Vagina (tissue), 2 donors: Measurements from ENCODE around the gene UNC13B. TPM values are rescaled to one million over a fixed set of nuclear protein-coding genes. Genes with fewer than 3 reads are reported as not detected.

ENCODE experiments used
- DNase-seq, 2 donors: peaks; one replicate each; pipeline ENCODE4 v3.0.0-alpha.2; 2017; ENCODE audit errors: extremely low spot score in 2 of 2
- H3K27ac ChIP-seq: fragments of 200-600 bp; sonication (generic); one replicate; pipeline ENCODE4 v1.5.1; 2019
- H3K27me3 ChIP-seq: fragments of 200-600 bp; sonication (generic); one replicate; pipeline ENCODE4 v1.5.1; 2019
- H3K36me3 ChIP-seq, 2 donors: fragments of 200-600 bp; sonication (generic); one replicate each; pipeline ENCODE4 v1.5.1; 2017 to 2019
- H3K4me1 ChIP-seq: fragments of 200-600 bp; sonication (generic); one replicate; pipeline ENCODE4 v1.5.1; 2019
- H3K4me3 ChIP-seq, 2 donors: fragments of 200-600 bp; sonication (generic); 1 replicate in 1 of 2; 2 replicates in 1 of 2; pipeline ENCODE4 v1.5.1; 2016 to 2019
- H3K9me3 ChIP-seq: fragments of 200-600 bp; sonication (generic); one replicate; pipeline ENCODE4 v1.5.1; 2019
- CTCF ChIP-seq, 3 experiments: fragments of 450-650 bp in 2 of 3; fragments of 200-600 bp in 1 of 3; sonication (generic) in 1 of 3; IDR thresholded peaks; one replicate each; pipeline ENCODE4 v1.5.1; 2017 to 2019; ENCODE audit warnings: antibody characterized with exemption in 3 of 3, mild to moderate bottlenecking in 2 of 3, moderate library complexity in 2 of 3
- POLR2A ChIP-seq, 2 donors: fragments of 450-650 bp; IDR thresholded peaks; one replicate each; pipeline ENCODE4 v1.6.1; 2017; ENCODE audit warnings: antibody characterized with exemption in 2 of 2, mild to moderate bottlenecking in 2 of 2, moderate library complexity in 2 of 2
- POLR2AphosphoS5 ChIP-seq, 2 donors: sonication (generic); formaldehyde crosslinking; IDR thresholded peaks; one replicate each; pipeline ENCODE4 v1.9.0; 2017; ENCODE audit warnings: antibody characterized with exemption in 2 of 2, mild to moderate bottlenecking in 2 of 2, low read depth in 1 of 2; ENCODE audit not compliant: insufficient read depth in 1 of 2
- intact Hi-C: fragments of 100-400 bp; cut with DNase I; formaldehyde crosslinking; loops from one replicate; pipeline ENCODE4 v1.15.1; 2023
- total RNA-seq: library from RNA; depleted of rRNA; stranded (reverse); fragments of >200 nt; gene quantifications from one replicate; pipeline ENCODE4 v1.2.3, GENCODE V29; 2016

UNC13B gene
- total RNA-seq, 1 donor from 2014 or later, result 20.4 TPM

- TF ChIP-seq POLR2A (IDR thresholded peaks at IDR 0.05) (no peak), POLR2AphosphoS5 (IDR thresholded peaks at IDR 0.05; ENCODE audit: insufficient read depth in 1 of 2, low read depth in 1 of 2) (no peak), CTCF (IDR thresholded peaks at IDR 0.05) (no peak)
- DNase-seq, result no peak
- Histone ChIP-seq H3K9me3 (no peaks in the 10 kb centered on the region), H3K27ac (no peak overlapping the region), H3K27me3 (no peaks in the 10 kb centered on the region), H3K36me3 (no peaks in the 10 kb centered on the region), H3K4me3 (no peak overlapping the region), H3K4me1 (no peaks in the 10 kb centered on the region)
- intact Hi-C loops, result no loop called here
These were observed 160.5 kb downstream of the UNC13B start for GRCh38 chr9:35322075-35322885.

GRCh38 chr9:35324966-35325365 is 163.2 kb downstream of the UNC13B start:
- Histone ChIP-seq H3K4me3 (no peak overlapping the region), H3K27ac (no peak overlapping the region), H3K9me3 (no peaks in the 10 kb centered on the region), H3K36me3 (no peaks in the 10 kb centered on the region), H3K4me1 (no peaks in the 10 kb centered on the region), H3K27me3 (no peaks in the 10 kb centered on the region)
- DNase-seq, result no peak
- intact Hi-C loops, result no loop called here
- TF ChIP-seq POLR2AphosphoS5 (IDR thresholded peaks at IDR 0.05; ENCODE audit: insufficient read depth in 1 of 2, low read depth in 1 of 2), result no peak
- TF ChIP-seq POLR2A (IDR thresholded peaks at IDR 0.05), result no peak
- TF ChIP-seq CTCF (IDR thresholded peaks at IDR 0.05), result no peak

- Histone ChIP-seq H3K4me1 (no peaks in the 10 kb centered on the region), H3K27ac (no peak overlapping the region), H3K27me3 (no peaks in the 10 kb centered on the region), H3K36me3 (no peaks in the 10 kb centered on the region), H3K4me3 (no peak overlapping the region), H3K9me3 (no peaks in the 10 kb centered on the region)
- DNase-seq, result no peak
- intact Hi-C loops, result no loop called here
- TF ChIP-seq POLR2A (IDR thresholded peaks at IDR 0.05) (no peak), CTCF (IDR thresholded peaks at IDR 0.05) (no peak), POLR2AphosphoS5 (IDR thresholded peaks at IDR 0.05; ENCODE audit: insufficient read depth in 1 of 2, low read depth in 1 of 2) (no peak)
These were observed 171.7 kb downstream of the UNC13B start for GRCh38 chr9:35333551-35333950.

- peaks cover 3% of the 10 kb centered on the region for H3K4me1 ChIP-seq
- TF ChIP-seq POLR2AphosphoS5 (IDR thresholded peaks at IDR 0.05; ENCODE audit: insufficient read depth in 1 of 2, low read depth in 1 of 2) (no peak), CTCF (IDR thresholded peaks at IDR 0.05) (no peak), POLR2A (IDR thresholded peaks at IDR 0.05) (no peak)
- intact Hi-C loops, result no loop called here
These were observed 173.4 kb downstream of the UNC13B start for GRCh38 chr9:35335164-35335563.

GRCh38 chr9:35338086-35338485 is 176.3 kb downstream of the UNC13B start:
- TF ChIP-seq POLR2A (IDR thresholded peaks at IDR 0.05) (no peak), POLR2AphosphoS5 (IDR thresholded peaks at IDR 0.05; ENCODE audit: insufficient read depth in 1 of 2, low read depth in 1 of 2) (no peak), CTCF (IDR thresholded peaks at IDR 0.05) (no peak)
- H3K36me3 ChIP-seq, result no peaks in the 10 kb centered on the region
- peaks cover 24% of the 10 kb centered on the region for H3K4me1 ChIP-seq
- H3K9me3 ChIP-seq, result no peaks in the 10 kb centered on the region
- no peak overlapping the region for H3K27ac ChIP-seq
- H3K4me3 ChIP-seq, result no peak overlapping the region
- no peak for DNase-seq
- H3K27me3 ChIP-seq, result no peaks in the 10 kb centered on the region
- intact Hi-C loops, result no loop called here

More at GRCh38 chr9:35335164-35335563, 173.4 kb downstream of the UNC13B start:
- no peaks in the 10 kb centered on the region for H3K9me3 ChIP-seq
- DNase-seq, result no peak
- no peak overlapping the region for H3K27ac ChIP-seq
- no peak overlapping the region for H3K4me3 ChIP-seq
- no peaks in the 10 kb centered on the region for H3K27me3 ChIP-seq
- H3K36me3 ChIP-seq, result no peaks in the 10 kb centered on the region
